Stimulated activated CD4-positive, alpha-beta T cell treated with anti-CD3 and anti-CD28 coated beads, Interleukin-2, amount 100 ng/mL, for 24 hours (primary cell): ENCODE results near the gene MAGOHB.
A peak's percentile ranks its signal among the peaks of the same experiment; 100 is the strongest.
"Not testable (repeated sequence)": the region's sequence is repeated elsewhere in the genome, so short reads cannot be mapped to it uniquely, and the experiment has no call there.

Experiments
- DNase-seq, 2 donors: peaks; one replicate each; pipeline ENCODE4 v3.0.0-alpha.2; 2020

MAGOHB gene

GRCh38 chr12:10611258-10611657, 2.2 kb downstream of the MAGOHB start:
- not testable (repeated sequence) for DNase-seq

- DNase-seq = no peak
These were observed 3.2 kb downstream of the MAGOHB start for GRCh38 chr12:10610188-10610587.

GRCh38 chr12:10607885-10608458, 5.4 kb downstream of the MAGOHB start:
- DNase-seq = no peak

- DNase-seq = no peak
These were observed 11.5 kb downstream of the MAGOHB start for GRCh38 chr12:10601860-10602259.

- DNase-seq = no peak
These were observed 12.4 kb downstream of the MAGOHB start for GRCh38 chr12:10600988-10601387.

GRCh38 chr12:10595881-10596280, 17.5 kb downstream of the MAGOHB start:
- DNase-seq = no peak

- DNase-seq = no peak
These were observed 22.4 kb downstream of the MAGOHB start for GRCh38 chr12:10590966-10591365.

GRCh38 chr12:10584415-10584814, 29.0 kb downstream of the MAGOHB start:
- DNase-seq = no peak

- DNase-seq = no peak
These were observed 30.7 kb downstream of the MAGOHB start for GRCh38 chr12:10582704-10583103.

- not testable (repeated sequence) for DNase-seq
These were observed 31.3 kb downstream of the MAGOHB start for GRCh38 chr12:10582133-10582532.

GRCh38 chr12:10574307-10574706, 39.1 kb downstream of the MAGOHB start:
- DNase-seq = no peak

GRCh38 chr12:10572021-10572490, 41.4 kb downstream of the MAGOHB start:
- not testable (repeated sequence) for DNase-seq

- no peak for DNase-seq
These were observed 42.3 kb downstream of the MAGOHB start for GRCh38 chr12:10571141-10571540.

- no peak for DNase-seq
These were observed 45.6 kb downstream of the MAGOHB start for GRCh38 chr12:10567813-10568212.

GRCh38 chr12:10563966-10564365, 49.4 kb downstream of the MAGOHB start:
- no peak for DNase-seq

- DNase-seq = no peak
These were observed 50.4 kb downstream of the MAGOHB start for GRCh38 chr12:10563002-10563401.

- DNase-seq = peak in 1 of 2 donors; percentile 32
These were observed 51.0 kb downstream of the MAGOHB start for GRCh38 chr12:10562306-10562933.

GRCh38 chr12:10559244-10559643, 54.2 kb downstream of the MAGOHB start:
- DNase-seq = no peak

GRCh38 chr12:10558789-10559188, 54.6 kb downstream of the MAGOHB start:
- no peak for DNase-seq

- no peak for DNase-seq
These were observed 55.1 kb downstream of the MAGOHB start for GRCh38 chr12:10558301-10558700.

- no peak for DNase-seq
These were observed 55.6 kb downstream of the MAGOHB start for GRCh38 chr12:10557766-10558165.

- DNase-seq = no peak
These were observed 56.1 kb downstream of the MAGOHB start for GRCh38 chr12:10557329-10557728.

GRCh38 chr12:10554756-10555481, 58.5 kb downstream of the MAGOHB start:
- DNase-seq = no peak

- DNase-seq = no peak
These were observed 59.1 kb downstream of the MAGOHB start for GRCh38 chr12:10554228-10554755.
